ENCODE results near the gene GABRA1. TPM values are rescaled to one million over a fixed set of nuclear protein-coding genes. Genes with fewer than 3 reads are reported as not detected.

The GABRA1 gene
- total RNA-seq, 2 donors from 2014 or later: not detected

DNA sequence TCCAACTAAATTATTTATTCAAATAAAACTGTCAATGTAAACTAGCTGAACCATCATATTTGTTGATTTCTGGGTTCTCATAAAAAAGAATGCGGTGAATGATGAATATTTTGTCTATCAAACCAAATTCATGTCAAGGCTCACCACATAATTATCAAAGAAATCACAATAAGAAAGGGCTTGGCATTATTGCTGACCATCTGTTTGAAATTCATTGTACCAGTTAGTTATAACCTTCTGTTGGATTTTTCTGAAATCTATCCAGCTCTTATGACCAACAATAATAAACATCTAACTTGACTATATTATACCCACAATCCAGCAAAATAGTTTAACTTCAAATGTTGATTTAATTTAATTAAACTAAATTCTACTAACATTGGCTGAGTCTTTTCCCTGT is 53.1 kb downstream of the GABRA1 start:
- Histone ChIP-seq H3K27me3 (replicated peaks; ENCODE audit: insufficient read depth) (no peaks in the 10 kb centered on the region), H3K27ac (no peak overlapping the region)
- TF ChIP-seq, protein P1, sequence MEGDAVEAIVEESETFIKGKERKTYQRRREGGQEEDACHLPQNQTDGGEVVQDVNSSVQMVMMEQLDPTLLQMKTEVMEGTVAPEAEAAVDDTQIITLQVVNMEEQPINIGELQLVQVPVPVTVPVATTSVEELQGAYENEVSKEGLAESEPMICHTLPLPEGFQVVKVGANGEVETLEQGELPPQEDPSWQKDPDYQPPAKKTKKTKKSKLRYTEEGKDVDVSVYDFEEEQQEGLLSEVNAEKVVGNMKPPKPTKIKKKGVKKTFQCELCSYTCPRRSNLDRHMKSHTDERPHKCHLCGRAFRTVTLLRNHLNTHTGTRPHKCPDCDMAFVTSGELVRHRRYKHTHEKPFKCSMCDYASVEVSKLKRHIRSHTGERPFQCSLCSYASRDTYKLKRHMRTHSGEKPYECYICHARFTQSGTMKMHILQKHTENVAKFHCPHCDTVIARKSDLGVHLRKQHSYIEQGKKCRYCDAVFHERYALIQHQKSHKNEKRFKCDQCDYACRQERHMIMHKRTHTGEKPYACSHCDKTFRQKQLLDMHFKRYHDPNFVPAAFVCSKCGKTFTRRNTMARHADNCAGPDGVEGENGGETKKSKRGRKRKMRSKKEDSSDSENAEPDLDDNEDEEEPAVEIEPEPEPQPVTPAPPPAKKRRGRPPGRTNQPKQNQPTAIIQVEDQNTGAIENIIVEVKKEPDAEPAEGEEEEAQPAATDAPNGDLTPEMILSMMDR (IDR thresholded peaks at IDR 0.05): no peak

DNA sequence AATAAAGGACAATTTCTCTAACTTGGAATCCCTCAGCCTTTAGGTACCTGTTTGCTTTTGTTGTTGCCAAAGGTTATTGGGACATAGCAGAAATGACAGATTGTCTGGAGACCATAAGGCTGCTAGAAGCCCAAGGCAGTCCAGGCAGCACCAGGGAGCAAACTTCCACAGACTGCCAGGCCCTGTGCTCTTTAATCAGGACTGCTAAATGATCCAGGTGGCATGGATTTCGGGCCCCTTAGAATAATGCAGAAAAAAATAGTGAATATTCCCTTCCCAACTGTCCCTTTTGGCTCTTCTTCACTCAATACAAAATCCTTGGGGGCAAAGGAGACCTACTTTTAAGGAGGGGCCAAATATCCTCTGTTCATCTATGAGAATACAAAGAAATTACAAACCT is 73.9 kb downstream of the GABRA1 start:
- ATAC-seq (ENCODE audit: insufficient number of reproducible peaks, low FRiP score, low read depth) (no peak), DNase-seq (ENCODE audit: low spot score) (no peak)
- Histone ChIP-seq H3K27ac (no peak overlapping the region), H3K4me3 (no peak overlapping the region), H3K36me3 (no peaks in the 10 kb centered on the region), H3K9me3 (no peaks in the 10 kb centered on the region), H3K27me3 (replicated peaks; ENCODE audit: insufficient read depth) (no peaks in the 10 kb centered on the region), H3K4me1 (ENCODE audit: control insufficient read depth in 1 of 2, low read depth in 2 of 2) (no peaks in the 10 kb centered on the region)
- TF ChIP-seq, protein P1 (IDR thresholded peaks at IDR 0.05): no peak

More for the DNA sequence above, 53.1 kb downstream of the GABRA1 start:
- Histone ChIP-seq H3K4me1 (ENCODE audit: control insufficient read depth in 1 of 2, low read depth in 2 of 2) (no peaks in the 10 kb centered on the region), H3K4me3 (no peak overlapping the region), H3K36me3 (no peaks in the 10 kb centered on the region), H3K9me3 (no peaks in the 10 kb centered on the region)
- DNase-seq (ENCODE audit: low spot score) (no peak), ATAC-seq (ENCODE audit: insufficient number of reproducible peaks, low FRiP score, low read depth) (no peak)

DNA sequence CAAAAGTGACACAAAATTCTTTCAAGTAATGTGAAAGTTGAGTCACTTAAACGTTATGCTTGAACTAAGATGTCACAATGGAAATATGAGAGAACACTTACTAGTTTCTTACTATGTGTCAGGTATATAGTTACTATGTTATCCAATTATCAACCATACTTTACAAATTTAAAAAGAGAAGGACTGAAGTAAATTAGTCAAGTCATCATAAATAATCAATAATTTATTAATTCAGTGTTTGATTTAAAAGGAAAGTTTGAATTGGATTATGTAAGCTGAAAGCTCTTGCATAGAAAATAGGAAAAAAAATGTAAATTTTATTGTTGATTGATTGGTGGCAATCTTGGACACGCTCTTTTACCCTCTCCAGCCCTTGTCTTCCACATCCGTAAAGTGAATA is 76.3 kb downstream of the GABRA1 start:
- ATAC-seq (ENCODE audit: insufficient number of reproducible peaks, low FRiP score, low read depth) (no peak), DNase-seq (ENCODE audit: low spot score) (no peak)
- no peaks in the 10 kb centered on the region for H3K27me3 ChIP-seq (replicated peaks; ENCODE audit: insufficient read depth)
- H3K36me3 ChIP-seq: no peaks in the 10 kb centered on the region
- no peaks in the 10 kb centered on the region for H3K4me1 ChIP-seq (ENCODE audit: control insufficient read depth in 1 of 2, low read depth in 2 of 2)
- no peaks in the 10 kb centered on the region for H3K9me3 ChIP-seq
- TF ChIP-seq, protein P1 (IDR thresholded peaks at IDR 0.05): no peak
- no peak overlapping the region for H3K27ac ChIP-seq
- no peak overlapping the region for H3K4me3 ChIP-seq

DNA sequence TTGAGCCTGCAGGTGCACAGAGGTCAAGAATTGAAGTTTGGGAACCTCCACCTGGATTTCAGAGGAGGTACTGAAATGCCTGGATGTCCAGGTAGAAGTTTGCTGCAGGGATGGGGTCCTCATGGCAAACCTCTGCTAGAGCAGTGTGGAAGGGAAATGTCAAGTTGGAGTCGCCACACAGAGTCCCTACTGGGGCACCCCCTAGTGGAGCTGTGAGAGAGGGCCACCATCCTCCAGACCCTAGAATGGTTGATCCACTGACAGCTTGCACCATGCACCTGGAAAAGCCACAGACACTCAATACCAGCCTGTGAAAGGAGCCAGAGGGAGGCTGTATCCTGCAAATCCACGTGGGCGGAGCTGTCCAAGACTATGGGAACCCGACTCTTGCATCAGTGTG is 78.0 kb downstream of the GABRA1 start:
- Histone ChIP-seq H3K27me3 (replicated peaks; ENCODE audit: insufficient read depth) (no peaks in the 10 kb centered on the region), H3K4me3 (no peak overlapping the region), H3K36me3 (no peaks in the 10 kb centered on the region), H3K9me3 (no peaks in the 10 kb centered on the region), H3K4me1 (ENCODE audit: control insufficient read depth in 1 of 2, low read depth in 2 of 2) (no peaks in the 10 kb centered on the region), H3K27ac (no peak overlapping the region)
- no peak for DNase-seq (ENCODE audit: low spot score)
- ATAC-seq (ENCODE audit: insufficient number of reproducible peaks, low FRiP score, low read depth): no peak
- TF ChIP-seq, protein P1 (IDR thresholded peaks at IDR 0.05): no peak

DNA sequence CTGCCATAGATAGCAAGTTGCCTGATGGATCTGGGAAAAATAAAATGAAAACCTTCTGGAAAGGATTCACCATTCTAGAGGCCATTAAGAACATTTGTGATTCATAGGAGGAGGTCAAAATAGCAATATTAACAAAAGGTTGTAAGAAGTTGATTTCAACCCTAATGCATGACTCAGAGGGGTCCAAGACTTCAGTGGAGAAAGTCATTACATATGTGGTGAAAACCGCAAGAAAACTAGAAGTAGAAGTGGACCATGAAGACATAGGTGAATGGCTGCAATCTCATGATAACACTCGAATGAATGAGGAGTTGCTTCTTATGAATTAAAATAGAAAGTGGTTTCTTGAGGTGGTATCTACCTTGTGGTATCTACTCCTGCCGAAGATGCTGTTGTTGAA is 86.6 kb downstream of the GABRA1 start:
- Histone ChIP-seq H3K4me3 (no peak overlapping the region), H3K27me3 (replicated peaks; ENCODE audit: insufficient read depth) (no peaks in the 10 kb centered on the region), H3K36me3 (no peaks in the 10 kb centered on the region), H3K27ac (no peak overlapping the region), H3K4me1 (ENCODE audit: control insufficient read depth in 1 of 2, low read depth in 2 of 2) (no peaks in the 10 kb centered on the region), H3K9me3 (no peaks in the 10 kb centered on the region)
- ATAC-seq (ENCODE audit: insufficient number of reproducible peaks, low FRiP score, low read depth) (no peak), DNase-seq (ENCODE audit: low spot score) (no peak)
- TF ChIP-seq, protein P1 (IDR thresholded peaks at IDR 0.05): no peak
